Neural cell (in vitro differentiated cells): ENCODE measurements around the gene NUDCD3. TPM values are rescaled to one million over a fixed set of nuclear protein-coding genes. Genes with fewer than 3 reads are reported as not detected.
A peak's percentile ranks its signal among the peaks of the same experiment; 100 is the strongest.

Experiments
- H2AFZ ChIP-seq: fragments of 200-600, 300-800 bp; sonication (generic), shearing (Covaris generic); 2 replicates; pipeline ENCODE4 v1.6.0; 2014; ENCODE audit warnings: low read depth, mild to moderate bottlenecking, antibody characterized with exemption, low read length, moderate library complexity
- H3F3A ChIP-seq: fragments of 200-600 bp; shearing (Covaris generic); 2 replicates; pipeline ENCODE4 v1.6.1; 2016; ENCODE audit warnings: mild to moderate bottlenecking, moderate library complexity, mixed read lengths, antibody characterized with exemption, low read length; ENCODE audit not compliant: insufficient read depth, poor library complexity, severe bottlenecking
- H3K27ac ChIP-seq: fragments of 200-600, 300-800 bp; sonication (generic), shearing (Covaris generic); 2 replicates; pipeline ENCODE4 v1.5.1; 2014; ENCODE audit warnings: mild to moderate bottlenecking, low read length, moderate library complexity
- H3K27me3 ChIP-seq: fragments of 300-800, 200-600 bp; sonication (generic), shearing (Covaris generic); 2 replicates; pipeline ENCODE4 v1.6.0; 2014; ENCODE audit warnings: mild to moderate bottlenecking, low read depth, low read length, moderate library complexity; ENCODE audit not compliant: insufficient read depth
- H3K36me3 ChIP-seq: fragments of 300-800, 200-600 bp; sonication (generic), shearing (Covaris generic); 2 replicates; pipeline ENCODE4 v1.5.1; 2014; ENCODE audit warnings: mild to moderate bottlenecking, antibody characterized with exemption, low read length, moderate library complexity; ENCODE audit not compliant: insufficient read depth
- H3K4me2 ChIP-seq: fragments of 300-800, 200-600 bp; sonication (generic), shearing (Covaris generic); 2 replicates; pipeline ENCODE4 v1.6.0; 2014; ENCODE audit warnings: mild to moderate bottlenecking, low read length
- H3K4me3 ChIP-seq: fragments of 300-800, 200-600 bp; sonication (generic), shearing (Covaris generic); 2 replicates; pipeline ENCODE4 v1.5.1; 2014; ENCODE audit warnings: mild to moderate bottlenecking, low read length, moderate library complexity
- H3K79me2 ChIP-seq: fragments of 200-600 bp; shearing (Covaris generic); replicated peaks from 2 replicates; pipeline ENCODE4 v1.6.0; 2014; ENCODE audit warnings: mild to moderate bottlenecking, low read length, moderate library complexity; ENCODE audit not compliant: insufficient read depth
- H3K9ac ChIP-seq: fragments of 300-800, 200-600 bp; sonication (generic), shearing (Covaris generic); 2 replicates; pipeline ENCODE4 v1.6.1; 2016; ENCODE audit warnings: mild to moderate bottlenecking, low read length, mixed read lengths
- H3K9me2 ChIP-seq: fragments of 200-600 bp; shearing (Covaris generic); 2 replicates; pipeline ENCODE4 v1.6.1; 2016; ENCODE audit warnings: mild to moderate bottlenecking, low read length, mixed read lengths; ENCODE audit not compliant: insufficient read depth
- H3K9me3 ChIP-seq: fragments of 200-600, 300-800 bp; sonication (generic), shearing (Covaris generic); 2 replicates; pipeline ENCODE4 v1.6.1; 2016; ENCODE audit warnings: mild to moderate bottlenecking, mixed run types, low read length, moderate library complexity, mixed read lengths
- H4K20me1 ChIP-seq: fragments of 200-600 bp; shearing (Covaris generic); 2 replicates; pipeline ENCODE4 v1.6.1; 2016; ENCODE audit warnings: mild to moderate bottlenecking, mixed run types; ENCODE audit not compliant: insufficient read depth
- CTCF ChIP-seq: fragments of 450-650 bp; IDR thresholded peaks from 2 replicates; pipeline ENCODE4 v1.5.1; 2014; ENCODE audit warnings: antibody characterized with exemption, mild to moderate bottlenecking, moderate library complexity; ENCODE audit not compliant: poor library complexity, severe bottlenecking
- EP300 ChIP-seq: fragments of 450-650 bp; conservative IDR thresholded peaks from 2 replicates; pipeline ENCODE4 v1.6.1; 2014; ENCODE audit warnings: antibody characterized with exemption, mild to moderate bottlenecking, moderate library complexity; ENCODE audit not compliant: poor library complexity, severe bottlenecking
- MXI1 ChIP-seq: fragments of 450-650 bp; conservative IDR thresholded peaks from 2 replicates; pipeline ENCODE4 v1.6.1; 2014; ENCODE audit warnings: antibody characterized with exemption, mild to moderate bottlenecking; ENCODE audit not compliant: poor library complexity, severe bottlenecking
- POLR2AphosphoS5 ChIP-seq: IDR thresholded peaks from 2 replicates; pipeline ENCODE4 v1.6.1; 2012
- RAD21 ChIP-seq: fragments of 450-650 bp; conservative IDR thresholded peaks from 2 replicates; pipeline ENCODE4 v1.6.1; 2014; ENCODE audit warnings: antibody characterized with exemption, mild to moderate bottlenecking, moderate library complexity
- REST ChIP-seq: IDR thresholded peaks from 2 replicates; pipeline ENCODE4 v1.6.1; 2012; ENCODE audit warnings: borderline replicate concordance
- SMC3 ChIP-seq: fragments of 450-650 bp; conservative IDR thresholded peaks from 2 replicates; pipeline ENCODE4 v1.6.1; 2014; ENCODE audit warnings: antibody characterized with exemption, mild to moderate bottlenecking, moderate library complexity; ENCODE audit not compliant: poor library complexity
- TAF1 ChIP-seq: IDR thresholded peaks from 2 replicates; pipeline ENCODE4 v1.6.1; 2012; ENCODE audit warnings: low read depth
- polyA plus RNA-seq: library from polyadenylated mRNA; depleted of rRNA; stranded (reverse); fragments of >200 nt; gene quantifications from 2 replicates; pipeline ENCODE4 v1.2.3, GENCODE V29; 2014

The NUDCD3 gene
- polyA plus RNA-seq, 1 donor from 2014 or later: 69.9 TPM

- Histone ChIP-seq H3K36me3 (peaks cover 6% of the 10 kb centered on the region), H3K4me3 (no peak overlapping the region), H3F3A (no peaks in the 10 kb centered on the region), H2AFZ (no peak overlapping the region), H3K9ac (no peak overlapping the region), H3K27ac (no peak overlapping the region), H3K9me3 (no peaks in the 10 kb centered on the region), H4K20me1 (no peaks in the 10 kb centered on the region), H3K27me3 (no peaks in the 10 kb centered on the region), H3K4me2 (no peak overlapping the region), H3K79me2 (peaks cover 13% of the 10 kb centered on the region), H3K9me2 (no peaks in the 10 kb centered on the region)
- TF ChIP-seq REST: no peak
- TF ChIP-seq RAD21: no peak
- TF ChIP-seq TAF1: no peak
- TF ChIP-seq CTCF: peak; percentile 23
- TF ChIP-seq SMC3: no peak
These were observed 27.2 kb downstream of the NUDCD3 start for GRCh38 chr7:44463169-44463808.

- Histone ChIP-seq H3K4me2 (no peak overlapping the region), H2AFZ (no peak overlapping the region), H3K36me3 (no peaks in the 10 kb centered on the region), H3K9ac (no peak overlapping the region), H4K20me1 (no peaks in the 10 kb centered on the region), H3K9me2 (no peaks in the 10 kb centered on the region), H3K79me2 (peaks cover 18% of the 10 kb centered on the region), H3K27ac (no peak overlapping the region), H3K9me3 (no peaks in the 10 kb centered on the region), H3F3A (no peaks in the 10 kb centered on the region), H3K27me3 (no peaks in the 10 kb centered on the region), H3K4me3 (no peak overlapping the region)
- TF ChIP-seq SMC3 (no peak), TAF1 (no peak), POLR2AphosphoS5 (no peak), EP300 (no peak)
These were observed 29.1 kb downstream of the NUDCD3 start for GRCh38 chr7:44461387-44461786.

GRCh38 chr7:44460325-44460724 is 30.1 kb downstream of the NUDCD3 start:
- H3K36me3 ChIP-seq: no peaks in the 10 kb centered on the region
- H3K9me3 ChIP-seq: no peaks in the 10 kb centered on the region
- H4K20me1 ChIP-seq: no peaks in the 10 kb centered on the region
- no peaks in the 10 kb centered on the region for H3F3A ChIP-seq
- no peak overlapping the region for H2AFZ ChIP-seq
- H3K27ac ChIP-seq: no peak overlapping the region
- peaks cover 10% of the 10 kb centered on the region for H3K79me2 ChIP-seq
- H3K9ac ChIP-seq: no peak overlapping the region
- H3K27me3 ChIP-seq: no peaks in the 10 kb centered on the region
- TF ChIP-seq REST (no peak), CTCF (no peak), SMC3 (no peak), TAF1 (no peak), MXI1 (no peak)
- no peak overlapping the region for H3K4me3 ChIP-seq
- no peaks in the 10 kb centered on the region for H3K9me2 ChIP-seq
- H3K4me2 ChIP-seq: no peak overlapping the region
